Endothelial cell of umbilical vein (primary cell): ENCODE data around the gene NCK1. TPM values are rescaled to one million over a fixed set of nuclear protein-coding genes. Genes with fewer than 3 reads are reported as not detected.

Source experiments
- BruUV-seq: library from RNA; stranded (reverse); fragments of 400-500 nt; replicated peaks from 2 replicates; lab custom pipeline; 2021; lab: Mats Ljungman, UMichigan
- CTCF ChIA-PET: fragments of 300-600, 350-600 bp; sonication (Branson Sonifier 250); formaldehyde crosslinking; loops from one replicate; lab custom pipeline; 2021; ENCODE audit warnings: antibody characterized with exemption, inconsistent platforms; lab: Charles Lee
- POLR2A ChIA-PET: fragments of 300-600, 350-600 bp; sonication (Branson Sonifier 250); formaldehyde crosslinking; loops from one replicate; lab custom pipeline; 2021; ENCODE audit warnings: antibody characterized with exemption, inconsistent platforms; lab: Charles Lee
- DNase-seq: peaks from one replicate; pipeline ENCODE4 v3.0.0-alpha.2; 2011; ENCODE audit warnings: low read depth, low spot score
- FAIRE-seq: peaks from 2 replicates; lab custom pipeline; 2011; peaks lifted over from hg19 to GRCh38; lab: Jason Lieb, UNC
- H2AFZ ChIP-seq: 2 replicates; pipeline ENCODE4 v1.6.0; 2012; ENCODE audit warnings: low read depth, low read length, control low read depth, inconsistent platforms
- H3K27ac ChIP-seq: 2 replicates; pipeline ENCODE4 v1.5.1; 2011; ENCODE audit warnings: low read depth, mild to moderate bottlenecking, control low read depth, low read length, moderate library complexity; ENCODE audit not compliant: insufficient read depth
- H3K27me3 ChIP-seq, 2 experiments: 2 replicates each; pipeline versions ENCODE4 v1.6.0 to v1.6.1; 2011; ENCODE audit warnings: low read length in 2 of 2, mixed read lengths in 1 of 2; ENCODE audit not compliant: control insufficient read depth in 2 of 2, insufficient read depth in 2 of 2
- H3K36me3 ChIP-seq, 2 experiments: 2 replicates in 1 of 2; 3 replicates in 1 of 2; pipeline ENCODE4 v1.5.1; 2011; ENCODE audit warnings: low read length in 2 of 2, mild to moderate bottlenecking in 1 of 2, moderate library complexity in 1 of 2; ENCODE audit not compliant: control insufficient read depth in 2 of 2, insufficient read depth in 2 of 2; ENCODE audit errors: extremely low read depth in 1 of 2
- H3K4me1 ChIP-seq: 3 replicates; pipeline ENCODE4 v1.5.1; 2011; ENCODE audit warnings: mild to moderate bottlenecking, low read length; ENCODE audit not compliant: control insufficient read depth, insufficient read depth; ENCODE audit errors: extremely low read depth
- H3K4me2 ChIP-seq: 2 replicates; pipeline ENCODE4 v1.6.1; 2011; ENCODE audit warnings: low read length, control low read depth, mixed read lengths; ENCODE audit not compliant: insufficient read depth
- H3K4me3 ChIP-seq, 3 experiments: fragments of 200-600 bp in 1 of 3; sonication (generic), shearing (Covaris generic) in 1 of 3; replicated peaks in 1 of 3; 2 replicates each; pipeline ENCODE4 v1.5.1; 2011 to 2016; ENCODE audit warnings: control low read depth in 3 of 3, low read length in 3 of 3, mild to moderate bottlenecking in 2 of 3, inconsistent platforms in 1 of 3, low read depth in 1 of 3, moderate library complexity in 1 of 3; ENCODE audit not compliant: insufficient read depth in 1 of 3
- H3K79me2 ChIP-seq: 2 replicates; pipeline ENCODE4 v1.6.0; 2012; ENCODE audit warnings: low read length, inconsistent platforms; ENCODE audit not compliant: control insufficient read depth, insufficient read depth
- H3K9ac ChIP-seq: replicated peaks from 2 replicates; pipeline ENCODE3; 2011; ENCODE audit warnings: low read length, control low read depth; ENCODE audit not compliant: insufficient read depth; ENCODE audit errors: extremely low read depth
- H3K9me1 ChIP-seq: replicated peaks from 3 replicates; pipeline ENCODE4 v1.6.0; 2011; ENCODE audit warnings: mild to moderate bottlenecking, low read length; ENCODE audit not compliant: control insufficient read depth, insufficient read depth; ENCODE audit errors: extremely low read depth
- H3K9me3 ChIP-seq: replicated peaks from 2 replicates; pipeline ENCODE4 v1.5.1; 2012; ENCODE audit warnings: low read length, inconsistent platforms; ENCODE audit not compliant: control insufficient read depth, insufficient read depth
- H4K20me1 ChIP-seq: replicated peaks from 2 replicates; pipeline ENCODE3; 2011; ENCODE audit warnings: mild to moderate bottlenecking, low read length; ENCODE audit not compliant: control insufficient read depth, insufficient read depth; ENCODE audit errors: extremely low read depth
- EZH2 ChIP-seq: IDR thresholded peaks from 2 replicates; pipeline ENCODE4 v1.6.1; 2012; ENCODE audit warnings: borderline replicate concordance, low read depth, mild to moderate bottlenecking, moderate library complexity, low read length, inconsistent platforms; ENCODE audit not compliant: severe bottlenecking
- FOS ChIP-seq: IDR thresholded peaks from 2 replicates; pipeline ENCODE4 v1.6.1; 2011; ENCODE audit warnings: mild to moderate bottlenecking, low read length, moderate library complexity, borderline replicate concordance; ENCODE audit not compliant: insufficient read depth
- GATA2 ChIP-seq: IDR thresholded peaks from 2 replicates; pipeline ENCODE4 v1.7.0; 2011; ENCODE audit warnings: low read depth, mild to moderate bottlenecking, moderate library complexity, mixed read lengths, low read length; ENCODE audit not compliant: insufficient read length, insufficient read depth
- JUN ChIP-seq: IDR thresholded peaks from 2 replicates; pipeline ENCODE4 v1.6.1; 2011; ENCODE audit warnings: borderline replicate concordance, low read depth; ENCODE audit not compliant: insufficient read length, insufficient read depth
- MYC ChIP-seq: IDR thresholded peaks from one replicate; pipeline ENCODE4 v1.6.1; 2011; ENCODE audit warnings: mild to moderate bottlenecking, low read depth, low read length
- POLR2A ChIP-seq: IDR thresholded peaks from 2 replicates; pipeline ENCODE4 v1.6.1; 2012; ENCODE audit warnings: low read depth, mild to moderate bottlenecking, control low read depth, low read length
- POLR2AphosphoS5 ChIP-seq: IDR thresholded peaks from 2 replicates; pipeline ENCODE4 v1.6.1; 2012; ENCODE audit warnings: low read depth, mild to moderate bottlenecking, control low read depth, low read length, moderate library complexity; ENCODE audit not compliant: insufficient read depth
- dilution Hi-C: fragments of 300-500 bp; cut with MboI; formaldehyde crosslinking; loops from one replicate; pipeline ENCODE4 v1.15.0; 2019; ENCODE audit warnings: low sequenced_read_pairs; ENCODE audit not compliant: extremely low pct_ligation_motif_present
- intact Hi-C: fragments of 100-400 bp; cut with micrococcal nuclease; formaldehyde crosslinking; loops from one replicate; pipeline ENCODE4 v1.10.0; 2022
- polyA plus RNA-seq, 4 experiments: library from polyadenylated mRNA; depleted of rRNA in 3 of 4; stranded (reverse) in 3 of 4; unstranded in 1 of 4; fragments of >200 nt; gene quantifications; 2 replicates each; pipeline versions ENCODE4 v1.2.1 to v1.2.3, GENCODE V29; 2011 to 2012; ENCODE audit warnings: missing spikeins in 1 of 4
- total RNA-seq: library from RNA; stranded (reverse); gene quantifications from 2 replicates; pipeline ENCODE4 v1.2.3, GENCODE V29; 2021
- TF ChIP-seq, protein P1 (sequence below), 2 donors: IDR thresholded peaks; 1 replicate in 1 of 2; 2 replicates in 1 of 2; pipeline ENCODE4 v1.5.1; 2011; ENCODE audit warnings: low read length in 2 of 2, mild to moderate bottlenecking in 2 of 2, moderate library complexity in 2 of 2, control low read depth in 1 of 2, inconsistent platforms in 1 of 2, low read depth in 1 of 2; ENCODE audit not compliant: insufficient read depth in 1 of 2; ENCODE audit errors: extremely low read depth in 1 of 2
- TF ChIP-seq, protein P2 (sequence below): IDR thresholded peaks from 2 replicates; pipeline ENCODE4 v1.6.1; 2011; ENCODE audit not compliant: insufficient read depth, insufficient read length

NCK1 gene
- total and polyA plus RNA-seq, 2 donors (not counting 3 experiments of a cell fraction or from before 2014, with no cell fraction given), result 19.3 to 52.2 TPM

DNA sequence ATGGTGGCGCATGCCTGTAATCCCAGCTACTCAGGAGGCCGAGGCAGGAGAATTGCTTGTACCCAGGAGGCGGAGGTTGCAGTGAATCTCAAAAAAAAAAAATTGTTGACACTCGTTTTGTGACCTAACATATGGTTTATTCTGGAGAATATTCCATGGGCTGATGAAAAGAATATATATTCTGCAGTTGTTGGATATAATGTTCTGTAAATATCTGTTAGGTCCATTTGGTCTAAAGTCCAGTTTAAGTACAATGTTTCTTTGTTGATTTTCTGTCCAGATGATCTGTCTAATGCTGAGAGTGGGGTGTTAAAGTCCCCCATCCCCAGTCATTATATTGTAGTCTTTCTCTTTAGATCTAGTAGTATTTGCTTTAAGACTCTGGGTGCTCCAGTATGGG lies 111.3 kb downstream of the NCK1 start:
- no peak for TF ChIP-seq GATA2
- no peak for TF ChIP-seq POLR2A
- no peak for TF ChIP-seq EZH2
- no peak for TF ChIP-seq JUN
- TF ChIP-seq POLR2AphosphoS5, result no peak
- TF ChIP-seq MYC, result no peak
- TF ChIP-seq, protein P1, sequence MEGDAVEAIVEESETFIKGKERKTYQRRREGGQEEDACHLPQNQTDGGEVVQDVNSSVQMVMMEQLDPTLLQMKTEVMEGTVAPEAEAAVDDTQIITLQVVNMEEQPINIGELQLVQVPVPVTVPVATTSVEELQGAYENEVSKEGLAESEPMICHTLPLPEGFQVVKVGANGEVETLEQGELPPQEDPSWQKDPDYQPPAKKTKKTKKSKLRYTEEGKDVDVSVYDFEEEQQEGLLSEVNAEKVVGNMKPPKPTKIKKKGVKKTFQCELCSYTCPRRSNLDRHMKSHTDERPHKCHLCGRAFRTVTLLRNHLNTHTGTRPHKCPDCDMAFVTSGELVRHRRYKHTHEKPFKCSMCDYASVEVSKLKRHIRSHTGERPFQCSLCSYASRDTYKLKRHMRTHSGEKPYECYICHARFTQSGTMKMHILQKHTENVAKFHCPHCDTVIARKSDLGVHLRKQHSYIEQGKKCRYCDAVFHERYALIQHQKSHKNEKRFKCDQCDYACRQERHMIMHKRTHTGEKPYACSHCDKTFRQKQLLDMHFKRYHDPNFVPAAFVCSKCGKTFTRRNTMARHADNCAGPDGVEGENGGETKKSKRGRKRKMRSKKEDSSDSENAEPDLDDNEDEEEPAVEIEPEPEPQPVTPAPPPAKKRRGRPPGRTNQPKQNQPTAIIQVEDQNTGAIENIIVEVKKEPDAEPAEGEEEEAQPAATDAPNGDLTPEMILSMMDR (IDR thresholded peaks at IDR 0.05; ENCODE audit: extremely low read depth in 1 of 2, insufficient read depth in 1 of 2, low read depth in 1 of 2, low read length in 2 of 2), result no peak
- no peak for TF ChIP-seq FOS
- TF ChIP-seq, protein P2, sequence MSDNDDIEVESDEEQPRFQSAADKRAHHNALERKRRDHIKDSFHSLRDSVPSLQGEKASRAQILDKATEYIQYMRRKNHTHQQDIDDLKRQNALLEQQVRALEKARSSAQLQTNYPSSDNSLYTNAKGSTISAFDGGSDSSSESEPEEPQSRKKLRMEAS, result no peak
- dilution Hi-C loops, result no loop called here
- H3K9ac ChIP-seq, result no peak overlapping the region
- peaks cover 2% of the 10 kb centered on the region for H3K9me3 ChIP-seq
- no peak overlapping the region for H2AFZ ChIP-seq
- BruUV-seq, result no TSS peak
- H3K79me2 ChIP-seq, result no peaks in the 10 kb centered on the region
- no peaks in the 10 kb centered on the region for H3K9me1 ChIP-seq
- FAIRE-seq (no peak), DNase-seq (no peak)
- CTCF ChIA-PET, result no interaction called here
- no peaks in the 10 kb centered on the region for H3K27me3 ChIP-seq
- no peak overlapping the region for H3K27ac ChIP-seq
- POLR2A ChIA-PET, result no interaction called here
- intact Hi-C loops, result no loop called here
- no peaks in the 10 kb centered on the region for H4K20me1 ChIP-seq
- no peaks in the 10 kb centered on the region for H3K4me1 ChIP-seq
- no peak overlapping the region for H3K4me3 ChIP-seq
- H3K36me3 ChIP-seq, result no peaks in the 10 kb centered on the region
- no peak overlapping the region for H3K4me2 ChIP-seq
